BJ (cell line): Measurements from ENCODE around the gene SDSL. TPM values are rescaled to one million over a fixed set of nuclear protein-coding genes. Genes with fewer than 3 reads are reported as not detected.

Experiments used
- CTCF ChIA-PET: fragments of 350-600 bp; formaldehyde crosslinking; extraction: SDS; loops from one replicate; lab custom pipeline; 2021; ENCODE audit warnings: antibody characterized with exemption, inconsistent platforms; lab: Yijun Ruan, JAX
- POLR2A ChIA-PET: fragments of 300-600 bp; sonication (Branson Sonifier 250); formaldehyde crosslinking; extraction: SDS; loops from one replicate; lab custom pipeline; 2021; ENCODE audit warnings: antibody characterized with exemption; lab: Charles Lee
- DNase-seq: peaks from one replicate; pipeline ENCODE4 v3.0.0-alpha.2; 2011; ENCODE audit warnings: low read depth
- H3K27me3 ChIP-seq: 2 replicates; pipeline ENCODE4 v1.6.0; 2011; ENCODE audit warnings: low read length; ENCODE audit not compliant: control insufficient read depth, insufficient read depth
- H3K36me3 ChIP-seq: 2 replicates; pipeline ENCODE4 v1.5.1; 2011; ENCODE audit warnings: low read length; ENCODE audit not compliant: control insufficient read depth, insufficient read depth
- H3K4me3 ChIP-seq: 2 replicates; pipeline ENCODE4 v1.5.1; 2011; ENCODE audit warnings: low read depth, mild to moderate bottlenecking, control low read depth, low read length
- polyA plus RNA-seq: library from polyadenylated mRNA; depleted of rRNA; stranded (reverse); fragments of >200 nt; gene quantifications from 2 replicates; pipeline ENCODE4 v1.2.3, GENCODE V29; 2011
- TF ChIP-seq, protein P1 (sequence below): IDR thresholded peaks from 2 replicates; pipeline ENCODE4 v1.5.1; 2011; ENCODE audit warnings: low read depth, mild to moderate bottlenecking, control low read depth, inconsistent platforms, low read length, moderate library complexity; ENCODE audit not compliant: insufficient read depth

The SDSL gene
- polyA plus RNA-seq, 1 experiment, result 13.2 TPM

DNA sequence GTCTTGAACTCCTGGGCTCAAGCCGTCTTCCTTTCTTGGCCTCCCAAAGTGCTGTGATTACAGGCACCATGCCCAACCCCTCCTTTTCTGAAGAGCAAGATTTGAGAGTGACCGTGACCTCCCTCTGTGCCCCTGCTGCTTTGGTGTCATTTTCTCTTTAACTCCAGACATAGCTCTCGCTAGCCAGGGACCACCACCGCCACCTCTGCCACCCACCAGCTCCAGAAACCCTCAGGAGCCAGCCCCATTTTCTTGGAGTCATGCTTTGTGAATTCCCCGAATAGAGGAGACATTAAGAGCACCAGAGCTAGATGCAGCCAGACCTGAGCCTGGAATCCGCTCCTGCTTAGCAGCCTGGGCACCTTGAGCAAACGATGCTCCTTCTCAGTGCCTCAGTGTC lies 18.2 kb downstream of the SDSL start:
- ChIA-PET CTCF (interaction anchor here (1.2 to 2.4 kb wide), 5 partner anchors 10 to 472 kb away, joined by 3 to 7 read pairs (median 5); no protein-coding TSS in a partner anchor), POLR2A (no interaction called here)
- H3K36me3 ChIP-seq, result no peaks in the 10 kb centered on the region
- TF ChIP-seq, protein P1, sequence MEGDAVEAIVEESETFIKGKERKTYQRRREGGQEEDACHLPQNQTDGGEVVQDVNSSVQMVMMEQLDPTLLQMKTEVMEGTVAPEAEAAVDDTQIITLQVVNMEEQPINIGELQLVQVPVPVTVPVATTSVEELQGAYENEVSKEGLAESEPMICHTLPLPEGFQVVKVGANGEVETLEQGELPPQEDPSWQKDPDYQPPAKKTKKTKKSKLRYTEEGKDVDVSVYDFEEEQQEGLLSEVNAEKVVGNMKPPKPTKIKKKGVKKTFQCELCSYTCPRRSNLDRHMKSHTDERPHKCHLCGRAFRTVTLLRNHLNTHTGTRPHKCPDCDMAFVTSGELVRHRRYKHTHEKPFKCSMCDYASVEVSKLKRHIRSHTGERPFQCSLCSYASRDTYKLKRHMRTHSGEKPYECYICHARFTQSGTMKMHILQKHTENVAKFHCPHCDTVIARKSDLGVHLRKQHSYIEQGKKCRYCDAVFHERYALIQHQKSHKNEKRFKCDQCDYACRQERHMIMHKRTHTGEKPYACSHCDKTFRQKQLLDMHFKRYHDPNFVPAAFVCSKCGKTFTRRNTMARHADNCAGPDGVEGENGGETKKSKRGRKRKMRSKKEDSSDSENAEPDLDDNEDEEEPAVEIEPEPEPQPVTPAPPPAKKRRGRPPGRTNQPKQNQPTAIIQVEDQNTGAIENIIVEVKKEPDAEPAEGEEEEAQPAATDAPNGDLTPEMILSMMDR, result no peak
- peaks cover 8% of the 10 kb centered on the region for H3K27me3 ChIP-seq
- no peak overlapping the region for H3K4me3 ChIP-seq
- no peak for DNase-seq

DNA sequence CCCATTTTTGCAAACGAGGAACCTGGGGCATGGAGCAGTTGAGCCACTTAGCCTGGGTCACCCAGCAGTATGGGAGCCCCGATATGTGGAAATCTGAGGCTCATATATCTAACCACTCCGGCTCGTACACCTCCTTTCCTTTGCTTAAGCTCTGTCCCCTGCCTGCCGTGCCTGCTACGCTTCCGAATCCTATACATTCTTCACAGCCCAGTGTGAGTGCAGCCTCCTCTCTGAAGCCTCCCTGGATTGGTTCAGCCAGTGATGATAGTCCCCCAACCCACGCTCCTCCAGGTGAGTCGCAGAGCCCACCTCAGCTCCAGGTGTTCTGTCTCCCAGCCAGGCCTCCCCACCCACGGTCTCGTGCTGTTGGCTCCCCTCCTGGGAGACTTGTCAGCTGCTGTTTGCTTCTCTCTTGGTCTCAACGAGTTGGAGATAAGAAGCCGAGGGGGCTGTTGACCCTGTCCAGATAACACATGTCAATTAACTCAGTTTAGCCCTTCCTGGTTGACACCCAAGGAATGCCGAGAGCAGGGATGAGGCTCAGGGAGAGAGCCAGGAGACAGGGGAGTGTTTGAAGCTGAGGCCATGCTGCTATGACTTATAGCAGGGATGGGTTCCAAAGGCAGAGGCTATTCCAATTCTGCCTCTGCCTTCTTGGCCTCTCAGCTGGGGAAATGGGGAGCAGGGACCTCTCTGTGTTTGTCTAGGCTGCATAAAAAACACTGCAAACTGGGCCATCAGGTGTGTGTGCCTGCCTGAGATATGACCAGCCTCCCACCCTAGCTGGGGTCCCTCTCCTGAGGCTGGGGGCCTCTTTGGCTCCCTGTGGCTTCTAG lies 19.0 kb downstream of the SDSL start:
- Histone ChIP-seq H3K4me3 (no peak overlapping the region), H3K36me3 (no peaks in the 10 kb centered on the region), H3K27me3 (peaks cover 8% of the 10 kb centered on the region)
- POLR2A ChIA-PET, result no interaction called here
- CTCF ChIA-PET, result interaction anchor here (1.2 to 2.4 kb wide), 4 partner anchors 11 to 472 kb away, joined by 3 to 7 read pairs (median 5); no protein-coding TSS in a partner anchor
- DNase-seq, result no peak
- TF ChIP-seq, protein P1, result no peak

DNA sequence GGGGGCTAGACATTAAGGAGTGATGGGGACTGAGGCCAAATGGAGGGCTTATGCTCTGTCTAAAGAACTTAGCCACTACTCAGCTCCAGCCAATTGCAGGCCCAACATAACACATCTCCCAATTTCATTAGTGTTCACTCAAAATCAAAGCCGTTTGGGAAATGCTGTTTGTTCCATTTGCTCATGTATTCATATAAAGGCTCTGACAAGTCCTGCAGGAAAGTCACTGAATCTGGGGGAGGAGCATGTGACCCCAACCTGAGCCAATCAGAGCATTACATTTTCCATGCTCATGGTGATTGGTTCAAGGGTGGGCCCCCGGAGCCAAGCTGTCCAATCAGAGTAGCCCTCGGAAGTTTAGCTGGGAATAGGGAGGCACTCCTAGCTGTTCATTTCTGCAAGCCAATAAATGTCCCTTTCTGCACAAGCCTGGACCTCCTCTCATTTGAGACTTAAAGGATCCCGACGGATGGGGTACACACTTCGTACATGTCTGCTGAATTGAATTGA lies 20.9 kb downstream of the SDSL start:
- TF ChIP-seq, protein P1, result no peak
- ChIA-PET POLR2A (no interaction called here), CTCF (interaction anchor here (0.8 to 1.4 kb wide), 3 partner anchors 18 to 233 kb away, joined by 3 to 4 read pairs (median 4); no protein-coding TSS in a partner anchor)

DNA sequence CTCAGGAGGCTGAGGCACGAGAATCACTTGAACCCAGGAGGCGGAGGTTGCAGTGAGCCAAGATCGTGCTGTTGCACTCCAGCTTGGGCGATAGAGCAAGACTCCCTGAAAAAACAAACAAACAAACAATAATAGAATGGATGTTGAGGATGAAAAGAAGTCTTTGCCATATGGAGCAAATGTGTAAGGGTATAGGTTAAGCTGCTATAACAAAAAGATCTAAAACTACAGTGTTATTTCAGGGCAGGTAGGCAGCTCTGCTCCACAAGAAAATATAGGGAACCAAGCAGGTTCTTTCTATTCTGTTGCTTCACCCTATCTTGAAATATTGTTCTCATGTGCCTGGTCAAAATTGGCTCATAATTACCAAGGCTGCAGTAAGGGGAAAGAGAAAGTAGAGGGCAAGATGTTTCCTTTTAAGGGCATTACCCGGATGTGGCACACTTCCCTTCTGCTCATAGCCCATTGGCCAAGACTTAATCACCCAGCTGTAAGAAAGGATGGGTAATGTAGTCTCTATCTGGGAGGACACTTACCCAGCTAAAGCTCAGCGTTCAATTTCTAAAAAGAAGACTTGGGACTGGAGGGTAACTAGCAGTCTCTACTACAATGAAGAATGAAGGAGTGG lies 23.5 kb downstream of the SDSL start:
- CTCF ChIA-PET, result interaction anchor here (0.8 to 1.1 kb wide), 3 partner anchors 20 to 466 kb away, joined by 3 to 4 read pairs (median 3); no protein-coding TSS in a partner anchor
- TF ChIP-seq, protein P1, result no peak
- POLR2A ChIA-PET, result no interaction called here
- no peak for DNase-seq
- H3K27me3 ChIP-seq, result peaks cover 7% of the 10 kb centered on the region
- no peak overlapping the region for H3K4me3 ChIP-seq
- H3K36me3 ChIP-seq, result no peaks in the 10 kb centered on the region

More for the DNA sequence above, 20.9 kb downstream of the SDSL start:
- no peak overlapping the region for H3K4me3 ChIP-seq
- no peak for DNase-seq
- no peaks in the 10 kb centered on the region for H3K36me3 ChIP-seq
- peaks cover 7% of the 10 kb centered on the region for H3K27me3 ChIP-seq

DNA sequence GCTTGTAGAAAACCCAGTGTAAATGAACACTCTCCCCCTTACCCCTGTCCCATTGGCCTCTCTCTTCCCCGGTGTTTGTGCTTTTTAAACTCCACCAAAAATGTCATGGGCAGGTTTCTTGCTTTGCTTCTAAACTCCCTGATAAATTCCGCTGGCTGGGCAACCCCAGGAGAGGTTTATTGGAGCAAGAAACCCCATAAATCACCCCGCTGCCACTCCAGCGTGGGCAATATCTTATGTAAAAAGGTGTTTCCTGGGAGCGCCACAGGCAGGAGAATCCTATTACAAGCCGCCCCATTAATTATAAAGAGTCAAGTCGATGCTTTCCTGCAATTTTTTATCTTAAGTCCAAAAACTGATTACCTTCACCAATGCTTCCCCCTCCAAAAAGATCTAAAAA lies 26.7 kb downstream of the SDSL start:
- TF ChIP-seq, protein P1, result no peak
- POLR2A ChIA-PET, result no interaction called here
- no peak overlapping the region for H3K4me3 ChIP-seq
- H3K27me3 ChIP-seq, result peaks cover 2% of the 10 kb centered on the region
- CTCF ChIA-PET, result no interaction called here
- no peaks in the 10 kb centered on the region for H3K36me3 ChIP-seq
- no peak for DNase-seq
